DMS53 treated with DMSO at 0.1 percent for 48 hours (cell line): ENCODE measurements around the gene ICA1L.

ENCODE experiments used
- DNase-seq: peaks from one replicate; lab custom pipeline; 2025; ENCODE audit not compliant: unreplicated experiment; lab: John Stamatoyannopoulos, UW

ICA1L gene

DNA sequence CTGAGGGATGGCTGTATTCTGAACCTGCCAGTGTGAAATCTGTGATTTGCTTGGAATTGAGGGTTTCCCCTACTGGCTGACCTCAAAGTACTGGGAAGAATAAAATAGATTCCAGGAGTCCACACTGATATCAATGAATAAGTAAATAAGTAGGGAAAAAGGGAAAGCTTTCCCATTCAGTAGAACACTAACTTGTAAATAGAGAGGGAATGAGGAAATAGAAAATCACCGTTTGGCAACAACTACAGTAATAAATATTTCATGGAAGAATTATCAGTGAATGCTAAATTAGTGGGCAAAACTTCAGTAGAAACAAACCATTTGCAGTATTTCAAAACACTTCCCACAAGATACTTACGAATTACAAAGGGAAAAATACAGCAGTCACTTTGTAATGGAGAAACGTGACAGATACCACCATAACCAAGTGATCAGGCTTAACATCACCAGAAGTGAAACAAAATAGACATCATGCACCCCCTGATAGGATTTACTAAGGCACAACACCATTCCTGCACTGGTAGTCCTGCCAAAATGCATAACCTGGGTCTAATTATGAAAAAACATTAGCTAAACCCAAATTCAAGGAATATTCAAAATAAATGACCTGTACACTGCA is 88.5 kb downstream of the ICA1L start:
- DNase-seq = no peak

DNA sequence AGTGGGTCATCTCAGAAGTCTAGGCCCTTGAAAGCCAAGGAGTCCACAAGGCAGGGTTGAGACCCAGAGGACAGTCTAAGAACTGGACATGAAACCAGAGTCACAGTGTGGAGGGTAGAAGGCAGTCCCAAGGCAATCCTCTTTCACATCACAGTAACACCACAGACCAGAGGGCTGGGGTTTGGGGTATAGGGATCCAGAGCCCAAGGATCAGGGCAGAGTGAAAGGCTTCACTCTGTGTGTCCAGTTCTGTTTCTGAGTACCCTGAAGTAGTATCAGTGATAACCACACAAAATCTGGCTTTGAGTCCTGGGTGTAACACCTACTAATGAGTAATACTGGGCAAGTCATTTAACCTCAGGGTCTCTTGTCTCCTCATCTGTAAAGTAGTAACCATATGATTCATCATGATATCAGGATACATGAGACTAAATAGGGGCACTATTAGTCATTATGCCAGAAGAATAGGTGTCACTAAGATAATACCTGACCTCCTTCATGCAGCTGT is 91.0 kb downstream of the ICA1L start:
- no peak for DNase-seq

DNA sequence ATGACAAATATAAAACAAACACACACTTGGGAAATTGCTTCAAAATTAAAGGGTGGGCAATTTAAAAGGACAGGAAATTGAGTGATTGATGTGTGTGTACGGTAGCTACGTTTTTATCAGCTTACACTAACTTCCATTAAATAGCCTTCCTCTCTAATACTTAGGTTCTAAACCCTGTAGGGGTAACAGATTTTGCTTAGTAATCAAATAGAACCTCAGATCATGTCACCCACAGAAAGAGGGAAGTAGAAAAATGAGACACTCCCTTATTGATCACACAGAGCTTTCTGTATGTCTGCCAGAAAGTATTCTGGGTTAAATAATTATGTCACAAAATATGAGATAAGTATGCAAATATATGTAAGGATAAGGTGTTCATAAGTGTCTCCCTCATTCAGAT is 93.3 kb downstream of the ICA1L start:
- no peak for DNase-seq

DNA sequence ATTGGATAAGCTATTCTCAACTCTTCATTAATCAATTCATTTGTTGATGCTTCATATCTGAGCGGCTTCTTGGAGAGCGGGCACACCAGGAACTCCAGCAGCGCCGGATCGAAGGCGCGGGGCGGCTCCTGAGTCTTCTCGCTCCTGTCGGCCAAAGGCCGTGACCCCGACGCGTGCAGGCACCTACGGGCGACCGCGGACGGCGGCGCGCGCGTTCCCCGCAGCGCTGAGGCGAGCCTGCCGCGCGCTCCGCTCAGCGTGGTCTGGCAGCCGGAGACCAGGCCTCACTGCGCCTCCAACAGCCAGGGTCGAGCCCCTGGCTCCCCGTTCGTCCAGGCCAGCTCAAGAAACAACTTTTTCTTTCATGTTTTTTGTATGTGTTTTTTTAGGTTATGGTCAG is 97.5 kb downstream of the ICA1L start:
- DNase-seq = no peak

DNA sequence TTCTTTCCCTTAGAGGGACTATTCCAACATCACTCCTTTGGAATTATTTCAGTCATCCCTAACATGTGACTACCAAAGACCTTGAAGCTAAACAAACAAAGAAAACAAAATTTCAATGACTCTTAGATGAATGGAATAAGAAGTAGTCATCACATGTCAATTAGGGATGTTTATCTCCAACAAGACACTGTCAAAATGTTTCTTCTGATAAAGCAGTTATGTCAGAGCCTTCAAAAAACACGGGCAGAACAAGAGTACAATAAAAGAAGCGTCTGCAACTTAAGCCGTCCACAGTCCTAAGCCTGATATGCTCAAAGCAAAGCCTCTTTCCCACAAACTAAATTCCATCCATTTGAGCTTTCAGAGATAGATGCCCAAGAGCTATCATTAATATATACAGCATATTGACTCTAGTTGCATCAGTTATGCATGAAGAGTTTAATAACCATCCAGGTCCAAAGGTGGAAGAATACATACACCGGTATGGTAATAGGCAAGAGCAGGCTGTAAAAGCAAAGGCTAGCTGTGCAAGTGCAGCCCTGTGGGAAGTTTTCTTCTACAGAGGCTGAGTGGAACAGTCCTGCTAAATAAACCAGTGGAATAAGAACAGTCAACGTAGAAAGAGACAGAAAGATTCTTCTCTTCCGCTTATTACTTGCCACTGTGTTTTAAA is 98.1 kb downstream of the ICA1L start:
- no peak for DNase-seq

DNA sequence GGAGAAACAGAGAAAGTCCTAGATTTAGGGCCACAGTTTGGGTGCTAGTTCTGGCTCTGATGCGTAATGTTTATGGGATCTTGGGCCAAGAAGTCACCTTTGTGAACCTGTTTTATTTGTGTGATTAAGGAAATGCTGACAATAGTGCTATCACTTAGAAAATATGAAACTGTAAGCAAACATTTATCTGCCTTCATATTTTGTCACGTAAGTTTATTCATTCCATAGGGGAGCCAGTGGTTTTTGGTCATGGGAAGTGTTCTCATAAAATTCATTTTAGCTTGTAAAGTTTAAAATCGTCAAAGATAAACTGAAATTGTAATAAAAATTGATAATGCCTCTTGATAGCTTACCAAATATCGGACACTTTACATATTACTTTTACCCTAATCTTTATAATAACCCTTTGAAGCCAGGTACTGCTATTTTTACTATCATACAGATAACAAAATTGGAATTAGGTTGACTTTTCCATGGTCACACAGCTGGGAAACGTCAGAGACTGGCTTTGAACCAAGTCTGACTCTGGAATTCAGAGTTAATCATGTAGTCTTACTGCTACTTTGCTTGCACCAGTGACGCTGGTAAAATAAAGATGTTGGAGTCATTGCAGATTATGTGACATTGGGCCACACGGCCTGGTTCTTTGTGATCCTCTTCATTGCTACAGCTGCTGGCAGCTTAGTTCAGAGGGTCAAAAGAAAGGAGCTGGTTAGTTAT is 99.7 kb downstream of the ICA1L start:
- no peak for DNase-seq

DNA sequence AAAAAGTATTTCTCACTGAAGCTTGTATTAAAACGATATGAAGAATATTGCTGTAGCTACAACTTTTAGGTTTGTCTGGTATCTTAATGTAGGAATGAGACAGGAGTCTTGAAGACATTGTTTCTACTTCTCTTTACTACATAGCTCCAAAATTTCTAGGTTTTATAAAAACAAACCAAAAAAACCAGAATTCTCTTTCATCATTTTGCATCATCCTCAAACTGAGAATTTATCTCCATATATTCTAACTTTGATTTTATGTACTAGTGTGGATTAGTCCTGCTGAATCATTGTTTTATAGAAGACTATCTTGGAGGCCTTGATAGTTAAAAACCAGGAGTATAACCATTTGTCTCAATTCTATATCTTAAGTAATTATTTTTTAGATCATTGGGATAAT is 100.2 kb downstream of the ICA1L start:
- no peak for DNase-seq

DNA sequence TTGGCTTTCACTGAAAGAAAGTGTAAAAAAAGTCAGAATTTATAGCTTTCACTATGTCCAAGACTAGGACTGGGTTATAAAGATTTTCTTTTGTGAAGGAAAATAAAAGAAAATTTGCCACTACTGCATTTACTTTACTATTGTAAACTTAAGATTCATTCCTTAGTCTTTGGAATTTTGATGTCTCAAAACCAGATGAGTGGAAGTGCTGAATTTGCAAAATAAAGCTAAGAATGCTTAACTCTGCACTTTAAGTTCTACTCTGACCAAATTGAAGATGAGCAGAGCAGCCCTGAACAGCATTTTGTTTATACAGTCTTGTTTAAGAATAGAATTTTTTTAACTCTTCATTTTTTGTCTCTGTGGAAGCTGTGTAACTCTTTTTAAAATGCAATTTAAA is 102.4 kb downstream of the ICA1L start:
- no peak for DNase-seq

DNA sequence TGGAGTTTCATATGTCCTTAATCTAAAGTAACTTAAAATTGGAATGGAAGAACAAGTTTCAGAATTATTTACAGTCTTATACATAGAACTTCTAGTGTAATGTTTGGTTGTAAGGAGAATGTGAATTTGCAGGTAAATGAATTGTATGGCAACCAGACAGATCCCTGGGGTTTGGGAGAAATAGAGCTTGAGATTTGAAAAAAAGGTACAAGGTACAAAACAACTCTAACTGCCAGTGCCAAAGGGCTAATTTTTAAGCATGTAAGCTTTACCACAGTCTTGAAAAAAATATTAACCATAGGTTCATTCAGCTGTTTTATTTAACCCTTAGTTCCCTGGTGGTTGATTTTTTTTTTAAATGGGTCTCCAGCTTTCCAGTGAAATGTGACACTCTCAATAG is 103.3 kb downstream of the ICA1L start:
- no peak for DNase-seq

DNA sequence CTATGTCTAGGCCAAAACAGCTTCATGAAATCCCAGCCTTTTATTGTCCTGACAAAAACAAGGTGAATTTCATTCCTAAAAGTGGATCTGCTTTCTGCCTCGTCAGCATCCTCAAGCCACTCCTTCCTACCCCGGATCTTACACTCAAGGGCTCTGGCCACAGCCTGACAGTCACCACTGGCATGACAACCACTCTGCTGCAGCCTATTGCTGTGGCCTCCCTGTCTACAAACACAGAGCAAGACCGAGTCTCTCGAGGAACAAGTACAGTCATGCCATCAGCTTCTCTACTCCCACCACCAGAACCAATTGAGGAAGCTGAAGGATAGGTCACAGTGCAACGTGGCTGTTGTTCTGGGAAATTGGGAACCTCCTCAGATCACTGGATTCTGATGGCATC is 106.1 kb downstream of the ICA1L start:
- no peak for DNase-seq

DNA sequence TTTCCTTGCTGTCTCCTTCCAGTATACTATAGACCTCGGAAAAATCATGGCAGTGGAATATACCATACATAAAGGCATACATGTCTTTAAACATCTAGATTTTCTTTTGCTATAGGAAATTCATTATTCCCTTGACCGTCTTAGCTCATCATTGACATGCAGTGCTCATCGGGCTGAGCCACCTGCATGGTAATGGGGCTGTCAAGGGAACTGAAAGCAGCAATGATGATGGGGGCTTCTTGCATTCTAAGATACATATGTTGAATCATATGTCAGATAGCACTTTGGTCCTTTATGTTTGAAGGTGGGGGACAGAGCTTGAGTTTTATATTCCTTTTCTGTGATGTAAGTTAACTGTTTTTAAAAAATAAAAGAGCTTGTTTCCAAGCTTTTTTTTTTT is 106.6 kb downstream of the ICA1L start:
- no peak for DNase-seq

DNA sequence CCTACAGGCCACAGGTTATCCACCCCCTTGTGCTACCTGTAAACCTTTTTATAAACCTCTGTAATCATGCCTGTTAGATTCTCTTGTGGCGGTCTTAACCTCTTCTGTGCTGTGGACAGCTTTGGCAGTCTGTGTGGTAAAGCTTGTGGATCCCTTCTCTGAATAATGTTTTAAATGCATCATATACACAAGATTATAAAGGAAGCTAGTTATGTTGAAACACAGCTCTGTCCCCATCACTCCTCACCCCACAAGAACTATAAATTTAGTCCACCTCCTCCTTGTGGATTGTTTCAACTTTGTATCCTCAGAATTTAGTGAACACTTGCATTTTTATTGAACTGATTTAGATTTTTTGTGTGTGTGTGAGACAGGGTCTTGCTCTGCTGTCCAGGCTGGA is 107.7 kb downstream of the ICA1L start:
- no peak for DNase-seq

DNA sequence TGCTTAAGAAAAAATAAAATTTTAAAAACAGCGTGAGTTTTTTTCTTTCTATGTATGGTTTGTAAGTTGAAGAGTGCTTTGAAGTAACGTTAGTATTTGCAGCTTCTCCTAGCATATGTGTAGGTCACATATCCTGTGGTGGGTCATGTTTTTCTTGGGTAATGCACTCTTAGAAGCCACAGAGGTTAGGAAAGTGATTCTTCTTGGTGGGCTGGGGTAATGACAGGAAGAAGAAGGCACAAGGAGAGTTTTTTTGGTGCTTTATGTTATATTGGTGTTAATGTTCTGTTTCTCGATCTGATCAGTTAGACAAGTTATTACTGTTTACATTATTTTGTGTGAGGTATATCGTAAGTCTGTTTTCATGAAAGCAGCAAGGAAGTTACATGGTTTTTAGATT is 109.0 kb downstream of the ICA1L start:
- no peak for DNase-seq

DNA sequence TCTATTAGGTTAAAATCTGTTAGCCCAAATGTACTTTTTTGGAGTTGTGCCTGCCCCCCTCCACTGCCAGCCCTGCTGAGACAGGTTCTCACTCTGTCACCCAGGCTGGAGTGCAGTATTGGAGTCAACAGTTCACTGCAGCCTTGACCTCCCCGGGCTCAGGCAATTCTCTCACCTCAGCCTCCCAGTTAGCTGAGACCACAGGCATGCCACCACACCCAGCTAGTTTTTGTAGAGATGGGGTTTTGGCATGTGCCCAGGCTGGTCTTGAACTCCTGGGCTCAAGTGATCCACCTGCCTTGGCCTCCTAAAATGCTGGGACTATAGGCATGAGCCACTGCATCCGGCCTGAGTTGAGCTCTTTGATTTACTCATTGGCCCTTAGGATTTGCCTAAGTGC is 110.7 kb downstream of the ICA1L start:
- DNase-seq = no peak

DNA sequence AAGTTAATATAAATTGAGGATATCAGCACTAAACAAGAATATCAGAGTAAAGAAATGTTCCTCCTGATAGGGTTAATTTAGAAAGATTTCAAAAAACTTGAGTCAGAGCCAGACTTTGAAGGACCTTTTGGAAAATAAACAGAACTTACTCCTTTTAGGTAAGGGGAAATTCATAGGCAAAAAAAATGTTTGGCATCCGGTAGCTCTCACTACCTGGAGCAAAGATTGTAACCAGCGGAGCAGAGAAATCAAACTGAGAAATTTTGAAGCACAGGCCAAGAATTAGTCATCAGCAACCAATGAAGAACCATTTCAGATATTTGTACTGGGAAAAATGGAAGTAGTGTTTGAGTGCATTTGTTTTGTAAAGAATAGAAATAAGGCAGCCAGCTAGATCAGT is 113.0 kb downstream of the ICA1L start:
- no peak for DNase-seq

DNA sequence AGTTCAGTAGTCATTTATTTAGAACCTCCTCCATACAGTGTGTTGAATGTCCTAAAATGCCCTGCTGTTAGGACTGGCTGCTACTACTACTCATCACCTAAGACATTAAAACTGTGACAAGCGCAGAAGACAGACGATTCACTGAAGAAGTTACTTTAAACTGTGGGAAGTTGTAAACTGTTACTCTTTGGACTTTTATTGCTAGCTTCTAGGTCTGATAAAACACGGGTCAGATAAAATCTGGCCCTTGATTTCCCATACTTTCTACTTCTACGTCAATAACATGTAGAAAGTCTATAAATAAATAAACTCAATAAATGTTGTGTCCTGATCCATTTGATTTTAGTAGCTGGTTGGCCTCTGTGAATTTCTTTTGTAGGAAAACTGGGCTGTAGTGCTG is 113.4 kb downstream of the ICA1L start:
- no peak for DNase-seq

DNA sequence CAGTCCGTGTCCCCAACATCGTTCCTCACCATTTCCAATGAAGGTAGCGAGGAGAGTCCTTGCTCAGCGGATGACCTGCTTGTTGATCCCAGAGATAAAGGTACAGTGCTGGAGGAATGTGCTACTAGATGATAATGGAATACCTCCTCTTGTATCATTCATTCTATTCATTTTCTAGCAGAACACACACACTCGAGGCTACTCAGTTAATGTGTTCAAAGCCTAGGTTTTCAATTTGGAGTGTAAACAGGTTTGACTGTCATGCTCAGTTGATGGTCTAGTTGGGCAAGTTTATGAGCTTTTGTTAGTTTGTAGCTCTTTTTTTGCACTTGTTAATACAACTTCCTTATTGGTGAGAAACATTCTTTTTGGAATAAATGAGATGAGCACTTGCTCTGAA is 114.2 kb downstream of the ICA1L start:
- DNase-seq = no peak

DNA sequence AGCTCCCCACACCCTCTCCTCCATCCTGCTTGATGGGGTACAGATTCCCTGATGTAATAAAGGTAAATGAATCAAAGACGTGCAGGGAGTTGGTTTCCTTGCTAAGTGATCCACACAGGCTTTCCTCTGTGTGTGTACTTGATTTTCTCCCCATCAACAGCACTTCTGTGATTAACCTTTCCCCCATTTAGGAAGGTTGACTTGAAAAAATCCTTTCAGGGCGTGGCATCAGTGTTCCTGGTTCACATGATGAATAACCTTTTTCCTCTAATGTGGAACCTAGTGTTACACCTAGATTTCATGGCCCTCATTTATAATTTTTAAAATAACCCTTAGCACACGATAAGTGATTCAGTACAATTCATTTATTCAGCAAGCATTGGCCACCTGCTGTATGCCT is 115.0 kb downstream of the ICA1L start:
- no peak for DNase-seq

DNA sequence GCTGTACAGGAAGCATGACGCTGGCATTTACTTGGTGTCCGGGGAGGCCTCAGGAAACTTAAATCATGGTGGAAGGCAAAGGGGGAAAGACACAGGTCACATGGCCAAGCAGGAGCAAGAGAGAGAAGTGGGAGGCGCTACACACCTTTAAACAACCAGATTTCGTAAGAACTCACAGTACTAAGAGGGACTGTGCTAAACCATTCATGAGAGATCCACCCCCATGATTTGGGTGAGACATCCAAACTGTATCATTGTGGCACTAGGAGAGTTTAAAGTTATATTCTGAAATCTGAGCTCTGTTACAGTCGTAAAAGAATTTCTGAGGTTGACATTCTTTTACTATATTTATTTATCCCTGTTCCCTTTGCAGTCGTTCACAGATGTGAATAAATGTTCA is 116.6 kb downstream of the ICA1L start:
- no peak for DNase-seq

DNA sequence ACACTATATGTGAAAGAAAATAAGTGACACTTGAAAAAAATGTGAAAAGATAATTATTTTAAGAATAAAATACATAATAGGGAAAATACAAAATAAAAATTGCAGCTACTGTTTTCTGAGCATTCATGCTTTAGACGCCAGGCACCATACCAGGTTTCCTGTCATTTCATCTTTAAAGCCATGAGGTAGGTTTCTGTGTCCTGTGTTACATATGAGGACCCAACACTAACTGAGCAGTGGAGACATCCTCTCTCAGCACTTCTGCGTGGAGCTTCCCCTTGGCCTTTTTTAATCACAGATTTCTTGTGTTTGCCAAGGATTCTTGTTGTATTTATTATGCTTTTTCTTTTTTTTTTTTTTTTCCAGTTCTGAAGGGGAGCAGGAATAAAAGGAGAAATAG is 119.5 kb downstream of the ICA1L start:
- no peak for DNase-seq

DNA sequence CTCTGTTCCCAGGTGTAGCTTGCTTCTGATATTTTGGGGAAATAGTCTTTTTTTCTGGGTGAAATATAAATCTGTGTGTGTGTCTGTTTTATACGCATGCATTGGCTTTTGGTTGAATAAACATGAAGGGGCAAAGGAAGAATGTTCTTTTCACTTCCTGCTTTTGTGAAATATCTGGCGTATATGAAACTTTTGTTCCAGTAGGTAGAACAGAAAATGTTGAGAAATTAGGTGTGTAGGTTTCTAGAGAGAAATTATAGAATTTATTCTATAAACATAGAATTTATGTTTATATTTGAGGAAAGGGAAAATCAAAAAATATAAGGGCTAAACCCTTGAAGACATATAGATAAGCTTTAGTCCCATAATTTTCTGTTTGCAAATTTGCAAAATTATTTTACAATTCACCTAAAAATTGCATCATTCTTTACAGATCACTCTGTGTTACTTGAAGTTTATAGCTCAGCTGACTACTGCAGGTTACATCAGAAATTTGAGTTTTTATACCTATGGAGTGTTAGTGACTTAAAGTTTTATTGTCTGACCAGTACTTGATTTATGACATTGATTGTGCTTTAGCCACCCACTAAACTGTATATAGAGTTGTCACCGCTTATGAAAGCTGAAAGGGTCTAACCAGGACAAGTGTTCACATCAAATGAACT is 120.7 kb downstream of the ICA1L start:
- DNase-seq = no peak

DNA sequence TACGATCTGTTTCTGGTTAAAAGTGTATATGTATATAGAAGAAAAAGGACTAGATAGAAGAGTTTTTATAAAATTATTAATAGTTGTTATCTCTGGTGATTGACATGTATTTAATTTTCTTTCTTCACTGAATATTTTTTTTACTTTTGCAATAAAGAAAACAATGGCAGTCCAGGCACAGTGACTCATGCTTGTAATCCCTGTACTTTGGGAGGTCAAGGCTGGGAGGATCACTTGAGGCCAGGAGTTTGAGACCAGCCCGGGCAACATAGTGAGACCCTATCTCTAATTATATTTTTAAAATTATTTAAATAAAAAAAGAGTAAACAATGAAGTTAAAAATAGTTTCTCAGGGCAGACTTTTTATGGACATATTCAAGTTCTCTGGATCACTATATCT is 122.1 kb downstream of the ICA1L start:
- no peak for DNase-seq
